ENCODE results near the gene ACAP3.

DNA sequence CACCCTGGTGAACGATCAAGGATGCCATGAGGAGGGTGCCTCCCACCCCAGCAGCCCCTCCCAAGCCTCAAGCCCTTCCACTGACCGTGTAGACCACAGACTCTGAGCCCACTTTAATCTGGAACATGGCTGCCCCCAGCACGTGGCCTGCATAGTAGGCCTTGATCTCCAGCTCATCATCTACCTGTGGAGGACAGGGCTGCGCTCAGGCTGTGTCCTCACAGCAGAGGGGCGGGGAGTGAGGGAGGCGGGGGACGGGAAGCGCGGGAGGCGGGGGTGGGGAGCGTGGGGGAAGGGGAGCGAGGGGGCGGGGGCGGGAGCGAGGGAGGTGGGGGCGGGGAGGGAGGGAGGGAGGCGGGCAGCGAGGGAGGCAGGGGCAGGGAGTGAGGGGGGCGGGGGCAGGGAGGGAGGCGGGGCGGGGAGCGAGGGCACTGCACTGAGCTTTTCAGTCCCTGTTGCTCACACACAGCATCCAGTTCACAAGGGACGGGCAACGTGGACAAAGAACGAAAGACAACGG, 7.8 kb upstream of the ACAP3 start:
- TF ChIP-seq EZH2phosphoT487 (IDR thresholded peaks at IDR 0.05; ENCODE audit: borderline replicate concordance, low read length): no peak
- TF ChIP-seq, protein P1, sequence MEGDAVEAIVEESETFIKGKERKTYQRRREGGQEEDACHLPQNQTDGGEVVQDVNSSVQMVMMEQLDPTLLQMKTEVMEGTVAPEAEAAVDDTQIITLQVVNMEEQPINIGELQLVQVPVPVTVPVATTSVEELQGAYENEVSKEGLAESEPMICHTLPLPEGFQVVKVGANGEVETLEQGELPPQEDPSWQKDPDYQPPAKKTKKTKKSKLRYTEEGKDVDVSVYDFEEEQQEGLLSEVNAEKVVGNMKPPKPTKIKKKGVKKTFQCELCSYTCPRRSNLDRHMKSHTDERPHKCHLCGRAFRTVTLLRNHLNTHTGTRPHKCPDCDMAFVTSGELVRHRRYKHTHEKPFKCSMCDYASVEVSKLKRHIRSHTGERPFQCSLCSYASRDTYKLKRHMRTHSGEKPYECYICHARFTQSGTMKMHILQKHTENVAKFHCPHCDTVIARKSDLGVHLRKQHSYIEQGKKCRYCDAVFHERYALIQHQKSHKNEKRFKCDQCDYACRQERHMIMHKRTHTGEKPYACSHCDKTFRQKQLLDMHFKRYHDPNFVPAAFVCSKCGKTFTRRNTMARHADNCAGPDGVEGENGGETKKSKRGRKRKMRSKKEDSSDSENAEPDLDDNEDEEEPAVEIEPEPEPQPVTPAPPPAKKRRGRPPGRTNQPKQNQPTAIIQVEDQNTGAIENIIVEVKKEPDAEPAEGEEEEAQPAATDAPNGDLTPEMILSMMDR (IDR thresholded peaks at IDR 0.05; ENCODE audit: low read depth, low read length, poor library complexity, severe bottlenecking): no peak

All from DOHH2 (cell line).